Measurements from ENCODE around the gene IGF1. TPM values are rescaled to one million over a fixed set of nuclear protein-coding genes. Genes with fewer than 3 reads are reported as not detected.
"Not testable (repeated sequence)": the region's sequence is repeated elsewhere in the genome, so short reads cannot be mapped to it uniquely, and the experiment has no call there.

Gene IGF1
- total and polyA plus RNA-seq, 8 donors, result 15.7 to 99.9 (median 25.7) TPM

DNA sequence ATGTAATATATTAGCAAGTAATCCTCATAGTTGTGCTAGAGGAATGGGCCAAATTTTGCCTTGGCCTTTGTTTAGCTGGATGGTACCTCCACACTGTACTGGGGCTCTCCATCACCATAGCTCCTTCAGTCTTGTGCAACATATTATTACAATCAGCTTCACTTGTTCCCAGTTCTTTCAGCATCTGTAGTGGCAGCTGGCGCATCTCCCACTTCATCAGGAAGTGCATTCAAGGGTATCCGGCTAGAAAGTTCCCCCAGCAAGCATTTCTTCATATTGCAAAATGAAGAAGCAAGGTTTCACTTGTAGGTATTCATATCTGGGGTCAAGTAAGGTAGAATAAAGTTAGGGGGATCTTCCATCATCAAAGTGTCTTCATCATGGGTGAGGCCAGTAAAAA lies 123.7 kb downstream of the IGF1 start:
- no peak for DNase-seq
- intact Hi-C loops (cut with DNase I), result no loop called here
- TF ChIP-seq, protein P1, sequence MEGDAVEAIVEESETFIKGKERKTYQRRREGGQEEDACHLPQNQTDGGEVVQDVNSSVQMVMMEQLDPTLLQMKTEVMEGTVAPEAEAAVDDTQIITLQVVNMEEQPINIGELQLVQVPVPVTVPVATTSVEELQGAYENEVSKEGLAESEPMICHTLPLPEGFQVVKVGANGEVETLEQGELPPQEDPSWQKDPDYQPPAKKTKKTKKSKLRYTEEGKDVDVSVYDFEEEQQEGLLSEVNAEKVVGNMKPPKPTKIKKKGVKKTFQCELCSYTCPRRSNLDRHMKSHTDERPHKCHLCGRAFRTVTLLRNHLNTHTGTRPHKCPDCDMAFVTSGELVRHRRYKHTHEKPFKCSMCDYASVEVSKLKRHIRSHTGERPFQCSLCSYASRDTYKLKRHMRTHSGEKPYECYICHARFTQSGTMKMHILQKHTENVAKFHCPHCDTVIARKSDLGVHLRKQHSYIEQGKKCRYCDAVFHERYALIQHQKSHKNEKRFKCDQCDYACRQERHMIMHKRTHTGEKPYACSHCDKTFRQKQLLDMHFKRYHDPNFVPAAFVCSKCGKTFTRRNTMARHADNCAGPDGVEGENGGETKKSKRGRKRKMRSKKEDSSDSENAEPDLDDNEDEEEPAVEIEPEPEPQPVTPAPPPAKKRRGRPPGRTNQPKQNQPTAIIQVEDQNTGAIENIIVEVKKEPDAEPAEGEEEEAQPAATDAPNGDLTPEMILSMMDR (IDR thresholded peaks at IDR 0.05), result no peak
- Histone ChIP-seq H3K4me1 (no peaks in the 10 kb centered on the region), H3K4me3 (no peak overlapping the region), H3K27ac (no peak overlapping the region), H3K27me3 (no peaks in the 10 kb centered on the region), H3K36me3 (no peaks in the 10 kb centered on the region), H3K9me3 (peaks cover 0 to 12% of the 10 kb centered on the region in 2 donors)
- no peak for ATAC-seq

DNA sequence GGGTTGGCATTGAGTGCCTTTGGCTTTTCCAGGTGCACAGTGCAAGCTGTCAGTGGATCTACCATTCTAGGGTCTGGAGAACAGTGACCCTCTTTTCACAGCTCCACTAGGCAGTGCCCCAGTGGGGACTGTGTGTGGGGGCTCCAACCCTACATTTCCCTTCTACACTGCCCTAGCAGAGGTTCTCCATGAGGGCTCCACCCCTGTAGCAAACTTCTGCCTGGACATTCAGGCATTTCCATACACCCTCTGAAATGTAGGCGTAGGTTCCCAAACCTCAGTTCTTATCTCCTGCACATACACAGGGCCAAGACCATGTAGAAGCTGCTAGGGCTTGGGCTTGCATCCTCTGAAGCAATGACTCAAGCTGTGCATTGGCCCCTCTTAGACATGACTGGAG lies 126.1 kb downstream of the IGF1 start:
- H3K4me1 ChIP-seq; DNase-seq; H3K36me3 ChIP-seq; H3K27ac ChIP-seq; H3K4me3 ChIP-seq; intact Hi-C loops (cut with DNase I); ATAC-seq; H3K27me3 ChIP-seq: not testable (repeated sequence)
- H3K9me3 ChIP-seq, result peaks cover 0 to 12% of the 10 kb centered on the region in 2 donors

DNA sequence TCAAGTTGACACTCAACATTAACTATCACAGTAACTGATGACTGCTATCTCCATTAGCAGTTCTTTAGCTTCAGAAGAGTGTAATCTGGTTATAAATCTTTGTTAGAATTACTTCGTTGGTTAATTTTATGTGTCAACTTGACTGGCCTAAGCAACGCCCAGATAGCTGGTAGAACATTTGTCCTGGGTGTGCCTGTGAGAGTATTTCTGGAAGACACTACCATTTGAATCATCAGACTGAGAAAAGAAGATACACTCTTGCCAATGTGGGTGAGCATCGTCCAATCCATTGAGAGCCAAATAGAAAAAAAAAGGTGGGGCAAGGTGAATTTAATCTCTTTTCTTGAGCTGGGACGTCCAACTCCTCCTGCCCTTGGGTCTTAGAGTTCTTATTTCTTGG lies 129.0 kb downstream of the IGF1 start:
- intact Hi-C loops (cut with DNase I), result no loop called here
- ATAC-seq (no peak), DNase-seq (no peak)
- H3K27me3 ChIP-seq, result no peaks in the 10 kb centered on the region
- no peak overlapping the region for H3K27ac ChIP-seq
- H3K4me3 ChIP-seq, result no peak overlapping the region
- no peaks in the 10 kb centered on the region for H3K36me3 ChIP-seq
- TF ChIP-seq, protein P1 (IDR thresholded peaks at IDR 0.05), result no peak
- peaks cover 0 to 12% of the 10 kb centered on the region in 2 donors for H3K9me3 ChIP-seq
- H3K4me1 ChIP-seq, result no peaks in the 10 kb centered on the region

DNA sequence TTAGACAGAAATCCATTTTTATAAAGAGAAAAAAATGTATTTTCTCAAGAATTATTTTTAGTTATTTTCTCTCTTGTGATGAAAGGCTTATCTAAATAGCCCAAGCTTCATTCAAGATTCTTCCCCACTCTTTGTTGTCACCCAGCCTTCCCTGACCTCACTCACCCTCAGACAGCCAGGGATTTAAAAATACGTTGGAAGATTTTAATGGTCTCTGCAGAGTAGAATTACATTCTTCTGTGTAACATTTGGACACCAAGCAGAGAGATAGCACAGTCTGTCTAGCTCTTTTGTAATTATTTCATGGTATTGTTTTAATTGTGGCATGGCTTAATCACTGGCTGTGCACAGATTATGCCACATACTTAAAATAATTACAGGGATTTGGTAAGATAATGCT lies 130.3 kb downstream of the IGF1 start:
- Histone ChIP-seq H3K36me3 (no peaks in the 10 kb centered on the region), H3K4me3 (no peak overlapping the region), H3K27ac (no peak overlapping the region), H3K27me3 (no peaks in the 10 kb centered on the region), H3K4me1 (no peaks in the 10 kb centered on the region), H3K9me3 (peaks cover 0 to 14% of the 10 kb centered on the region in 2 donors)
- ATAC-seq (no peak), DNase-seq (no peak)
- TF ChIP-seq, protein P1 (IDR thresholded peaks at IDR 0.05), result no peak
- intact Hi-C loops (cut with DNase I), result no loop called here

DNA sequence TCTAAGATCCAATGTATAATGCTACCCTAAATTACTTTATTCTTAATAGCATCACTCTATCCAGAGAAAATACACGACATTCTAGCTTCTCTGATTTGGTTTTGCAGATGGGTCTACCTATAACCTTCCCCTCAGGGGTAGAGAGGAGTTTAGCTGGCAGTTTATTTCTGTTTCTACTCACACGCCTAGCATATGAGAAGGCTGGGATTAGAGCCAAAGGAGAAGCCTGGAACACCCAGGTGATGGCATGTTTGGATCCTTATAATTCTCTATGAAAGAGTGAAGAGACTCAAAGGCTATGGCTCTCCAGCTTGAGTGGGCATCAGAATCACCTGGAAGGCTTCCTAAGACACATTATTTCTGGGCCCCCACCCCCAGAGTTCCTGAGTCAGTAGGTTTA lies 131.3 kb downstream of the IGF1 start:
- Histone ChIP-seq H3K27ac (no peak overlapping the region), H3K9me3 (peaks cover 0 to 9% of the 10 kb centered on the region in 2 donors), H3K4me3 (no peak overlapping the region), H3K27me3 (no peaks in the 10 kb centered on the region), H3K36me3 (no peaks in the 10 kb centered on the region), H3K4me1 (no peaks in the 10 kb centered on the region)
- no peak for ATAC-seq
- no peak for DNase-seq
- TF ChIP-seq, protein P1 (IDR thresholded peaks at IDR 0.05), result no peak
- intact Hi-C loops (cut with DNase I), result no loop called here

DNA sequence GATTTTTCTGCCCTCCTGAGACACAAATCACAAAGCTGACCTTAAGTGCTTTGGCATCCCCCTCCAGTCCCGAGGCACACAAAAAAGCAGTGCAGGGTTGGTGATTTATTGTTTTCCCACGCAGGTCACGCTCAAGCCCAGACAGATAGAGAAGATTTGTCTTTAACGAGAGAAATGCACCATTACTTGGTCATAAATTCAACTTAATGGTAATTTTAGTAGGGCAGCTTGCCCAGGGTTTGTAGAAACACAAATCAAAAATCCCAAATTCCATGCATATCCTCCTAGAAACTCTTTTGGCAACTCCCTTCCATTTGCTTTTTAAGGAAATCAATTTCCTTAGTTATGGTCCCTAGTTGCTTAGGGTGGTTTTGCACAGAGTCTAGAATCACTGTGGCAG lies 132.6 kb downstream of the IGF1 start:
- TF ChIP-seq, protein P1 (IDR thresholded peaks at IDR 0.05), result no peak
- Histone ChIP-seq H3K36me3 (no peaks in the 10 kb centered on the region), H3K27ac (no peak overlapping the region), H3K4me3 (no peak overlapping the region), H3K27me3 (no peaks in the 10 kb centered on the region), H3K4me1 (no peaks in the 10 kb centered on the region), H3K9me3 (peaks cover 0 to 2% of the 10 kb centered on the region in 2 donors)
- no peak for DNase-seq
- intact Hi-C loops (cut with DNase I), result no loop called here
- ATAC-seq, result no peak
